HG02840 (cell line): ENCODE data around the gene PGAM2.
"Not testable (repeated sequence)": the region's sequence is repeated elsewhere in the genome, so short reads cannot be mapped to it uniquely, and the experiment has no call there.

Experiments
- ATAC-seq: cut with Tn5 transposase; IDR thresholded peaks from one replicate; pipeline ENCODE4 v1.9.1; 2021; ENCODE audit warnings: mild to moderate bottlenecking, moderate library complexity, moderate number of reproducible peaks; ENCODE audit not compliant: unreplicated experiment, low FRiP score

The PGAM2 gene

DNA sequence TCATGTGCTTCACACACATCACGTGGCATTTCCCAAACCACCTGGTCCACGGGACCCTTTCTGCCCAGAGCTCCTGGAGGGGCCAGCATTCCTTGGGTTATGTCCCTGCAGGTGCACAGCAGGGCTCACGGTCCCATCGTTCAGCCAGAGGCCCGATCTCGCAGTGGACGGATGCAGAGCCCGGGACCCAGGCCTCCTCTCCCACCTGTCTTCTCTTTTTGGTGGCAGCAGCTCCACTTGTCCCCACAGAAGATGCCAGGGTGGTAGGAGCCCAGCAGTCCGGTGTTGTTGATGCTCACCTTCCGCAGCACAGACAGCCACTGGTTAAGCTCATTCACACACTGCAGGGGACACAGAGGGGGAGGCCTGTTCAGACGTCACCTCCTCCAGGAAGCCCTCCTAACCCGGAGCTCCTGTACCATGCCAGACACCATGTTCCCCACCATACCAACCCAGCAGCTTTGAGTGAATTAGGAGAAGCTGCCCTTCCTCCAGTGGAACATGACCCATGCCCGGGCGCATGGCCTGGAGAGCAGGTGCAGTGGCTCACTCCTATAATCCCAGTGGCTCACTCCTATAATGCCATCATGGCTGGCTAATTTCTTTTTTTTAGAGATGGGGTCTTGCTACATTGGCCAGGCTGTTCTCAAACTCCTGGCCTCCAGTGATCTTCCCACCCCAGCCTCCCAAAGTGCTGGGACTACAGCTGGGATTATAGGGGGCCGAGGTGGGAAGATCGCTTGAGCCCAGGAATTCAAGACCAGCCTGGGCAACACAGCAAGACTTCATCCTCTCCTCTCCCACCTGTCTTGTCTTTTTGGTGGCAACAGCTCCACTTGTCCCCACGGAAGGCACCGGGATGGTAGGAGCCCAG is 31.2 kb downstream of the PGAM2 start:
- ATAC-seq: not testable (repeated sequence)

DNA sequence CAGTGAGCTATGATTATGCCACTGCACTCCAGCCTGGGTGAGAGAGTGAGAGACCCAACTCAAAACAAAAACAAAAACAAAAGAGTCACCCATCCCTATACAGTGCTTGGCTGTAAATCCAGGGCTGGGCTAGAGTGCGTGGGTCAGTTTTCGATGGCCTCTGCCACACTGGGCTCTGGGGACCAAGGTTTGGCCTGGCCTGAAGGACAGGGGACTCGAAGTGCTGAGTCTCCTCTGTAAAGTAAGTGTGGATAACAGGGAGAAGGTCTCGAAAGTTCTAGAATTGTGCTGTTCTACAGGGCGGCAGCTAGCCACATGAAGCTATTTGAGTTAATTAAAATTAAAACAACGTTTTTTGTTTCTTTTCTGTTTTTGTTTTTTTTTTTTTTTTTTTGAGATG is 33.3 kb downstream of the PGAM2 start:
- not testable (repeated sequence) for ATAC-seq

DNA sequence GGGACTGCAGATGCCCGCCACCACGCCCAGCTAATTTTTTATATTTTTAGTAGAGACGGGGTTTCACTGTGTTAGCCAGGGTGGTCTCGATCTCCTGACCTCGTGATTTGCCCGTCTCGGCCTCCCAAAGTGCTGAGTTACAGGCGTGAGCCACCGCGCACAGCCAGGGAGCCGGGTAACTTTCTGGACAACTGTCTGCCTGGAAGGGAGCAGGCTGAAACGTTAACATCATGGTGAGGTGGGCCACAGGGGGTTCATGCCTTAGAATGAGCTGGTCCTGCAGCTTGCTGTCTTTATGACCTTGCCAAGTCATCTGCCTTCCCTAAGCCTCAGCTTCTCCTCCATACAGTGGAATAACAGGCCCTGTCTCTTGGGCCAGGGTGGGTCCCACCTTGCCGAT is 34.0 kb downstream of the PGAM2 start:
- not testable (repeated sequence) for ATAC-seq

DNA sequence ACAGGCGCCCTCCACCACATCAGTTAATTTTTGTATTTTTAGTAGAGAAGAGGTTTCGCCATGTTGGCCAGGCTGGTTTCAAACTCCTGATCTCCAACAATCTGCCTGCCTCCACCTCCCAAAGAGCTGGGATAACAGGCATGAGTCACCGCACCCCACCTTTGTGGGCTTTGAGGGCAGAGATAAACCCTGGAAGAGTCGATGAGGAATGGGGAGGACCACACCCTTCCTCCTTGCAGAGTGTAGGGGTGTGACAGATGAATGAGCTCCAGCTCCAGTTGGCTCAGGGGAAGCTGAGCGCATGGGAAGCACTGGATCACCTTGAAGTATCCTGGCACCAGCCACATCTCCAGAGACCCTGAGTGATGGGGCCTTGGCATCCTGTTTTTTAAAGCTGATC is 35.3 kb downstream of the PGAM2 start:
- not testable (repeated sequence) for ATAC-seq

DNA sequence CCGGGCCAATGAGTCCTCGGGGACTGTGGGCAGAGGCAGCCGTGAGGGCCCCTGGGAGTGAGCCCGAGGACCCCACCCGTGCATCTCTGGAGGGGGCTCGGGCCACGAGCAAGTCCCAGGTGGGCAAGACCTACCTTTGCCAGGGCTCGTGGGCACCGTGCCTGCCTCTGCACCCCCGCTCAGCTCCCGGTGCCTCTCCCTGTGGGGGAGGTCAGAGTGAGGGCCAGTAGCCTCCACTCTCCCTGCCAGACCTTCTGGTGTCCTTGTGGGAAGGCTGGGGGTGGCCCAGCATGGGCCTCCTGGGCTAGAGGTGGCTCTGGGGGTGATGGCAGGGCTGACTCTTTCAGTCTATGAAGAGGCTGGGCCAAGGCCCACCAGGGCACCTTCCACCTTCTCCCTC is 35.9 kb downstream of the PGAM2 start:
- not testable (repeated sequence) for ATAC-seq

DNA sequence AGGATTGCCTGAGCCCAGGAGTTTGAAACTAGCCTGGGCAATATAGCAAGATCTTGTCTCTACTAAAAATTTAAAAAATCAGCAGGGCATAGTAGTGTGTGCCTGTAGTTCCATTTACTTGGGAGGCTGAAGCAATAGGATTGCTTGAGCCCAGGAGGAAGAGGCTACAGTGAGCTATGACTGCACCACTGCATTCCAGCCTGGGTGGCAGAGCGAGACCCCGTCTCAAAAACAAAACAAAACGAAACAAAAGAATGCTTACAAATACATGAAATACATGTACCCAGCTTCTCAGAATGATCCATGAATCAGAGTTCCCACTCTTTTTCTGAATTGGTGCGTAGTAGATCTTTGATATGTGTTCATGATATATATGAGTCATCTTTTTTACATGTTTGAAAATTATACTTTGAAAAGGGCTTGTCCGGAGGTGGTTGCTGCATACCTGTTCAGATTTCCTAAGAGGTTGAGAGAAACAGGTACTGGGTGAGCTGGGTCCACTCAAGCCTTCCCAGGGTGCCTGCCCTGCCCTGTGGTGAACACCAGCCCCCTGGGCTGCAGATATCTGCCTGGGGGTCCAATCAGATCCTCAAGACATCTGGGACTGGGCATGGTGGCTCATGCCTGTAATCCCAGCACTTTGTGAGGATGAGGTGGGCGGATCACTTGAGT is 42.4 kb downstream of the PGAM2 start:
- ATAC-seq: not testable (repeated sequence)

DNA sequence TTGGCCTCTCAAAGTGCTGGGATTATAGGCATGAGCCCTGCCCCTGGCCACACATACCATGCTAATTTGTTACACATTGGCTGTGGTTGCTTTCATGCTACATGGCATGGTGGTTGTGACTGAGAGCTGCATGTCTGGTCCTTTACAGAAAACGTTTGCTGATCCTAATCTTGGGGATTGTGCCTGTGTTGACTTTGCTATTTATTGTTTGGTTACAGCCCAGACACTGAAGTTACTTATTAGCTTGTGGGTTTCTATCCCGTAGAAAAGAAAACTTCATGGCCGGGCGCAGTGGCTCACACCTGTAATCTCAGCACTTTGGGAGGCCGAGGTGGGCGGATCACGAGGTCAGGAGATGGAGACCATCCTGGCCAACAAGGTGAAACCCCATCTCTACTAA is 43.3 kb downstream of the PGAM2 start:
- ATAC-seq: not testable (repeated sequence)

DNA sequence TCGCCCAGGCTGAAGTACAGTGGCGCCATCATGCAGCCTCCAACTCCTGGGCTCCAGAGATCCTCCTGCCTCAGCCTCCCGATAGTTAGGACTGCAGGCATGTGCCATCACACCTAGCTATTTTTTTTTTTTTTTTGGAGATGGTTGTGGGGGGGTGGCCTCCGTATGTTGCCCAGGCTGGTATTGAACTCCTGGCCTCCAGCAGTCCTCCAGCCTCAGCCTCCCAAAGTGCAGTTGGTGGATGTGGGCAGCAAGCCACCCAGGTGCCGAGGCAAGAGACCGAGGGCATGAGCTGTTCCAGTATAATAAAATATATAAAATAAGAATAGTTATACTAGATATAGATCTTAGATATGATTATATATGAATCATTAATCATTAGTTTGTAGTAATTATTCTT is 45.5 kb downstream of the PGAM2 start:
- ATAC-seq: not testable (repeated sequence)

DNA sequence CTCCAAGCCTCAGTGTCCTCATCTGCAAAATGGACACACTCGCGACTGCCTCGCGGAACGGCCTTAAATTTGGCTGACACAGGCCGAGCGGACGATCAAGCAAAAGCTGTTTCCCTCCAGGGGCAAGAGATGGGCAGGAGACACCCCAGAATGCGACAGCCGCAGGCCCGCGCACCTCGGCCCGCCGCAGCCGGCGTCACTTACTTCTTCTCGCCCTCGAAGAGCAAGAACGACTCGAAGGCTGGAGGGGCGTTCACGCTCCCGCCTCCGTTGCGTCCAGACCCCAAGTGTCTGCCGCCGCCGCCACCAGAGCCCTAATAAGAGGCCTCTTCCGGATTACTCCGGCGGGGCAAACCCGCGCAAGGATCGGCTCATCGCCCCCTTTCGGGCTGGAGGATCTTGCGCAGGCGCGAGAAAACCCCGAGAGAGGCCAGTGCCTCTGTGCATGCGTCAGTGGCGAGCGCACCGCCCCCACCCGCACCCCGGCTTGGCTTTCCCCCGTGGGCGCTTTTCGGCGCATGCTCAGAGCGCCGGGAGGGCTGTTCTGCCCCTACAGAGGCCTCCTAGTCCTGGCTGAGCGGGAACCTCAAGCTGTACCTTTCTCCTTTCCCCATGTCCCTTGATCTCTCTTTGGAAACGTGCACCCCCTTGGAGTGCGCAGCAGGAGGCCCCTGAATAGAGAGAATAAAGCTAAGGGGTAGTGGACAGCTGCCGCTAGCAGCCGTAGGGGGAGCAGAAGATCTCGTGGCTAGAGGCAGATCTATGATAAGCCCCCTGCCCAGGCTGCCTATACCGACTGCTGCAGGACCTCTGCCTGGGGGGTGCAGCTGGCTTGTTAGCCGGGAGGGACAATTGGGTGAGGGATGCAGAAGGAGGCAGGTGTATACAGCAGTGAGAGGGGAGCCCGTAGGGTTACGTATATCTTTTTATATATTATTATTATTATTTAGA is 46.2 kb downstream of the PGAM2 start:
- peak; percentile 96 for ATAC-seq

DNA sequence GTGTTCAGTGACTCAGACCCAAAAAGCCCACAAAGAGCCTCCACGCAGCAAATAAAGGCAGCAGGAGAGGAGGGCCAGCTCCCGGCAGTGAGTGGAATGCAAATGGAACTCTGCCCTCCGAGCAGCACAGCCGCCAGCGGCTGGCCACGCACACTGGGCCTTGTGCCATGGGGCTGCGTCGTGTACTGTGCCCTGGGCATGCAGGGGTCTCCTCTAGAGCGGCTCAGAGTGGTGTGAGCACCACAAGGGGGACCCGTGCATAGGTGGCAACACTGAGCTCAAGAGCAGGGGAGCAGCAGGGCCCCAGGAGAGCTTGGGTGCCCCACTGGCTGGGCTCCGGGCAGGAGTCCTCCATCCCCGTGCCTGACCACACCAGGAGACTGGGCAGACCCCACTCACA is 50.3 kb downstream of the PGAM2 start:
- not testable (repeated sequence) for ATAC-seq
